WTC11 (cell line): ENCODE data around the gene KRTAP3-2. TPM values are rescaled to one million over a fixed set of nuclear protein-coding genes. Genes with fewer than 3 reads are reported as not detected.

Source experiments
- ATAC-seq: fragments of 200-7000 bp; cut with Tn5 transposase; 2 replicates; pipeline ENCODE4 v1.10.0; 2021; ENCODE audit warnings: mild to moderate bottlenecking, moderate library complexity
- CTCF ChIA-PET: fragments of 300-600 bp; sonication (Branson Sonifier 250); formaldehyde crosslinking; loops from one replicate; lab custom pipeline; 2021; ENCODE audit warnings: antibody characterized with exemption; lab: Charles Lee
- POLR2A ChIA-PET: fragments of 350-600 bp; sonication (Branson Sonifier 250); formaldehyde crosslinking; loops from one replicate; lab custom pipeline; 2021; ENCODE audit warnings: antibody characterized with exemption; lab: Charles Lee
- DNase-seq: peaks from one replicate; pipeline ENCODE4 v3.0.0; 2021; ENCODE audit warnings: low spot score
- H3K27ac Mint-ChIP-seq: 2 replicates; pipeline ENCODE4 v1.8.0; 2021; ENCODE audit warnings: mixed read lengths
- H3K27me3 Mint-ChIP-seq: 2 replicates; pipeline ENCODE4 v1.8.0; 2021; ENCODE audit warnings: low read depth, mild to moderate bottlenecking, moderate library complexity, mixed read lengths
- H3K36me3 Mint-ChIP-seq: 2 replicates; pipeline ENCODE4 v1.8.0; 2021; ENCODE audit warnings: mixed read lengths
- H3K4me1 Mint-ChIP-seq: 2 replicates; pipeline ENCODE4 v1.8.0; 2022; ENCODE audit warnings: mixed read lengths
- H3K4me3 Mint-ChIP-seq: 2 replicates; pipeline ENCODE4 v1.8.0; 2021; ENCODE audit warnings: mild to moderate bottlenecking, moderate library complexity, mixed read lengths
- H3K9me3 Mint-ChIP-seq: 2 replicates; pipeline ENCODE4 v1.8.0; 2021; ENCODE audit warnings: mixed read lengths
- ATF1 ChIP-seq: sonication (generic); formaldehyde crosslinking; IDR thresholded peaks from 2 replicates; pipeline ENCODE4 v1.8.1; 2023; ENCODE audit warnings: mild to moderate bottlenecking, moderate library complexity, missing genetic modification reagents
- ESRRA ChIP-seq: sonication (generic); formaldehyde crosslinking; IDR thresholded peaks from 2 replicates; pipeline ENCODE4 v1.8.1; 2022; ENCODE audit warnings: mild to moderate bottlenecking, missing genetic modification reagents, borderline replicate concordance
- HMGA2 ChIP-seq: fragments of 250-450 bp; sonication (Bioruptor Pico); IDR thresholded peaks from 2 replicates; pipeline ENCODE4 v1.4.0; 2021; ENCODE audit warnings: mild to moderate bottlenecking, moderate library complexity
- IRF2 ChIP-seq: sonication (generic); formaldehyde crosslinking; IDR thresholded peaks from 2 replicates; pipeline ENCODE4 v1.8.0; 2022; ENCODE audit warnings: low read depth, missing genetic modification reagents, borderline replicate concordance
- MXD4 ChIP-seq: fragments of 250-450 bp; sonication (Bioruptor Pico); IDR thresholded peaks from 2 replicates; pipeline ENCODE4 v1.8.0; 2021; ENCODE audit warnings: mild to moderate bottlenecking, moderate library complexity, borderline replicate concordance
- NFE2L1 ChIP-seq: sonication (generic); formaldehyde crosslinking; IDR thresholded peaks from 2 replicates; pipeline ENCODE4 v1.8.1; 2023; ENCODE audit warnings: missing genetic modification reagents
- NFYB ChIP-seq: sonication (generic); formaldehyde crosslinking; conservative IDR thresholded peaks from 2 replicates; pipeline ENCODE4 v1.8.0; 2022; ENCODE audit warnings: low read depth, missing genetic modification reagents
- OVOL2 ChIP-seq: fragments of 250-450 bp; sonication (Bioruptor Pico); IDR thresholded peaks from 2 replicates; pipeline ENCODE4 v1.9.0; 2021; ENCODE audit warnings: mild to moderate bottlenecking, borderline replicate concordance
- RELA ChIP-seq: sonication (generic); formaldehyde crosslinking; IDR thresholded peaks from 2 replicates; pipeline ENCODE4 v1.8.1; 2022; ENCODE audit warnings: missing genetic modification reagents, mild to moderate bottlenecking, borderline replicate concordance
- RORB ChIP-seq: fragments of 250-450 bp; sonication (Bioruptor Pico); IDR thresholded peaks from 2 replicates; pipeline ENCODE4 v1.9.0; 2021; ENCODE audit warnings: mild to moderate bottlenecking
- SMAD3 ChIP-seq: sonication (generic); formaldehyde crosslinking; IDR thresholded peaks from 2 replicates; pipeline ENCODE4 v1.8.0; 2022; ENCODE audit warnings: missing genetic modification reagents, mild to moderate bottlenecking, borderline replicate concordance
- SOX15 ChIP-seq: fragments of 250-450 bp; sonication (Bioruptor Pico); IDR thresholded peaks from 2 replicates; pipeline ENCODE4 v1.9.0; 2021; ENCODE audit warnings: mild to moderate bottlenecking
- TEAD4 ChIP-seq: sonication (generic); formaldehyde crosslinking; IDR thresholded peaks from 2 replicates; pipeline ENCODE4 v1.8.0; 2022; ENCODE audit warnings: mild to moderate bottlenecking, missing genetic modification reagents
- TP53 ChIP-seq: sonication (generic); formaldehyde crosslinking; IDR thresholded peaks from 2 replicates; pipeline ENCODE4 v1.8.1; 2023; ENCODE audit warnings: mild to moderate bottlenecking, missing genetic modification reagents
- ZNF416 ChIP-seq: fragments of 250-450 bp; sonication (Bioruptor Pico); IDR thresholded peaks from 2 replicates; pipeline ENCODE4 v1.9.0; 2021; ENCODE audit warnings: mild to moderate bottlenecking, inconsistent platforms
- total RNA-seq: library from RNA; stranded (reverse); gene quantifications from 3 replicates; pipeline ENCODE4 v1.2.3, GENCODE V29; 2021
- TF ChIP-seq, protein P1 (sequence below): sonication (generic); formaldehyde crosslinking; IDR thresholded peaks from 2 replicates; pipeline ENCODE4 v1.8.0; 2023; ENCODE audit warnings: mild to moderate bottlenecking, missing genetic modification reagents
- TF ChIP-seq, protein P2 (sequence below): sonication (generic); formaldehyde crosslinking; IDR thresholded peaks from 2 replicates; pipeline ENCODE4 v1.8.0; 2022; ENCODE audit warnings: mild to moderate bottlenecking, missing genetic modification reagents
- TF ChIP-seq, protein P3 (sequence below): sonication (generic); formaldehyde crosslinking; IDR thresholded peaks from 2 replicates; pipeline ENCODE4 v1.8.1; 2023; ENCODE audit warnings: mild to moderate bottlenecking, moderate library complexity, missing genetic modification reagents
- TF ChIP-seq, protein P4 (sequence below): fragments of 200-600 bp; IDR thresholded peaks from 2 replicates; pipeline ENCODE4 v1.8.0; 2022; ENCODE audit warnings: antibody characterized with exemption

The KRTAP3-2 gene
- total RNA-seq, 1 experiment from 2014 or later = not detected

DNA sequence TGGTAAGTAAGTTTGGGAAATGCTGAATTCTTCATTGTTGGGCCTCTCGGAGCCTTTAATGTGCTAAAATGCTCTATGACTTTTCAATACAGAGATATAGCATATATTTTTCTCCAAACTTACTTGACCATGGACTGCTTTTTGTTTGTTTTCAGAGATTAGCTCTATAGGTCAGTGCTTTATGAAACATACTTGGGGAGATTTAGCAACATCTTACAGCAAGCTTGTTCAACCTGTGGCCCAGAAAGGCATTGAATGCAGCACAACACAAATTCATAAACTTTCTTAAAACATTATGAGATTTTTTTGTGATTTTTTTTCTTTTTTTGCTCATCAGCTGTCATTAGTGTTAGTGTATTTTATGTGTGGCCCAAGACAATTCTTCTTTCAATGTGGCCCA, 10.2 kb upstream of the KRTAP3-2 start (continued):
- TF ChIP-seq, protein P1, sequence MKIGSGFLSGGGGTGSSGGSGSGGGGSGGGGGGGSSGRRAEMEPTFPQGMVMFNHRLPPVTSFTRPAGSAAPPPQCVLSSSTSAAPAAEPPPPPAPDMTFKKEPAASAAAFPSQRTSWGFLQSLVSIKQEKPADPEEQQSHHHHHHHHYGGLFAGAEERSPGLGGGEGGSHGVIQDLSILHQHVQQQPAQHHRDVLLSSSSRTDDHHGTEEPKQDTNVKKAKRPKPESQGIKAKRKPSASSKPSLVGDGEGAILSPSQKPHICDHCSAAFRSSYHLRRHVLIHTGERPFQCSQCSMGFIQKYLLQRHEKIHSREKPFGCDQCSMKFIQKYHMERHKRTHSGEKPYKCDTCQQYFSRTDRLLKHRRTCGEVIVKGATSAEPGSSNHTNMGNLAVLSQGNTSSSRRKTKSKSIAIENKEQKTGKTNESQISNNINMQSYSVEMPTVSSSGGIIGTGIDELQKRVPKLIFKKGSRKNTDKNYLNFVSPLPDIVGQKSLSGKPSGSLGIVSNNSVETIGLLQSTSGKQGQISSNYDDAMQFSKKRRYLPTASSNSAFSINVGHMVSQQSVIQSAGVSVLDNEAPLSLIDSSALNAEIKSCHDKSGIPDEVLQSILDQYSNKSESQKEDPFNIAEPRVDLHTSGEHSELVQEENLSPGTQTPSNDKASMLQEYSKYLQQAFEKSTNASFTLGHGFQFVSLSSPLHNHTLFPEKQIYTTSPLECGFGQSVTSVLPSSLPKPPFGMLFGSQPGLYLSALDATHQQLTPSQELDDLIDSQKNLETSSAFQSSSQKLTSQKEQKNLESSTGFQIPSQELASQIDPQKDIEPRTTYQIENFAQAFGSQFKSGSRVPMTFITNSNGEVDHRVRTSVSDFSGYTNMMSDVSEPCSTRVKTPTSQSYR (CRISPR knock-in tag) = no peak
- TF ChIP-seq SOX15 (no peak), RELA (CRISPR knock-in tag) (no peak), OVOL2 (CRISPR knock-in tag) (no peak)

DNA sequence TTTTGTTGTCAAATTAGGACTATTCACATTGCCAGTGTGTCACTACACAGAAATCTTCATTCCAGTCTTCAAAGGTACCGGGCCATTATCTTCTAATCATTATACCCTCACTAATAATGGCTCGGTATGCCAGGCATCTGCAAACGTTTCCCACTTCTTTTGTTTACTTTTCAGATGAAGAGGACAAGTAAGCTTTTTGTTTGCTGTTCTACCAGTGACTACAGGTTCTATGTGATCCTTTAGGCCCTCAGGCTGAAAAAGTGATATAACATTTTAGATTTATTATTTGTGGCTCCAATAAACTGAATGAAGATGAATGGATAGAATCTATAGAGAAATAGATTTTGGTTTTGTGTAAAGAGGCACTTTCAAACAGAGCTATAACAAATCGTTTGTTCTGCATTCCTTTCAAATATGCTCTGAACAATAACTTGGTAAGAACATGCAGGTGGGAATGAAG, 9.6 kb upstream of the KRTAP3-2 start:
- Mint-ChIP-seq H3K36me3 (no peaks in the 10 kb centered on the region), H3K4me3 (no peak overlapping the region), H3K27me3 (no peaks in the 10 kb centered on the region), H3K9me3 (0 out of 2 replicates have a peak, but pooled peaks cover 7% of the 10 kb centered on the region), H3K27ac (no peak overlapping the region), H3K4me1 (peaks cover 15% of the 10 kb centered on the region)
- ChIA-PET CTCF (no interaction called here), POLR2A (no interaction called here)
- TF ChIP-seq RORB (CRISPR knock-in tag) (no peak), IRF2 (CRISPR knock-in tag) (no peak), ATF1 (CRISPR knock-in tag) (no peak), MXD4 (CRISPR knock-in tag) (no peak), NFYB (CRISPR knock-in tag) (no peak), TP53 (CRISPR knock-in tag) (no peak), TEAD4 (CRISPR knock-in tag) (no peak), ZNF416 (CRISPR knock-in tag) (no peak)
- TF ChIP-seq, protein P2, sequence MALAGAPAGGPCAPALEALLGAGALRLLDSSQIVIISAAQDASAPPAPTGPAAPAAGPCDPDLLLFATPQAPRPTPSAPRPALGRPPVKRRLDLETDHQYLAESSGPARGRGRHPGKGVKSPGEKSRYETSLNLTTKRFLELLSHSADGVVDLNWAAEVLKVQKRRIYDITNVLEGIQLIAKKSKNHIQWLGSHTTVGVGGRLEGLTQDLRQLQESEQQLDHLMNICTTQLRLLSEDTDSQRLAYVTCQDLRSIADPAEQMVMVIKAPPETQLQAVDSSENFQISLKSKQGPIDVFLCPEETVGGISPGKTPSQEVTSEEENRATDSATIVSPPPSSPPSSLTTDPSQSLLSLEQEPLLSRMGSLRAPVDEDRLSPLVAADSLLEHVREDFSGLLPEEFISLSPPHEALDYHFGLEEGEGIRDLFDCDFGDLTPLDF (CRISPR knock-in tag) = no peak
- TF ChIP-seq, protein P1 (CRISPR knock-in tag) = no peak
- ATAC-seq (no peak), DNase-seq (no peak)

DNA sequence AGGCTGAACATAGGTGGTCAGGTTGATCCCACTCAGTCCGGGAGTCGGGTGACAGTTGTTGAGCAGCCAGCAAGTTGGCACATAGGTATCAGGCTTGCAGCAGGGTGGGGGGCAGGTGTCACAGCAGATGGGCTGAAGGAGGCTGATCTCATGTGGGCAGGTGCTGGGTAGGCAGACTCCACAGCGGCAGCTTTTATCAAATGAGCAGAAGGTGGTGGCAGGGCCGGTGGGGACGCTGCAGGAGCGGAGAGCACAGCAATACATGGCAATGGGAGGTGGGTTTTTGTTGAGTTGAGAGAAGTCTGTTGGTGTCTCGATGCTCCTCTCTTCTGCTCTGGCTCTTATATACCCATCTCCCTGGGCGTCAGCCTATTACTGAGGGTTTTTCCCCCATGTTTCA, 9.1 kb upstream of the KRTAP3-2 start, which contains the start of gene KRTAP3-1:
KRTAP3-1 (minus strand) TSS at position 318 of the 400 bp plus-strand sequence; CDS start at position 264, 54 bp downstream.
- Mint-ChIP-seq H3K27ac (peak within 1 kb of the TSS; percentile 36; the same call in 1 of the 2 replicates), H3K4me1 (peaks cover 15% of the 10 kb centered on the region), H3K4me3 (no peak within 1 kb of the TSS), H3K36me3 (no peaks in the 10 kb centered on the region), H3K27me3 (no peaks in the 10 kb centered on the region), H3K9me3 (0 out of 2 replicates have a peak, but pooled peaks cover 7% of the 10 kb centered on the region)
- TF ChIP-seq SMAD3 (CRISPR knock-in tag) = no peak
- TF ChIP-seq HMGA2 (CRISPR knock-in tag) = no peak
- TF ChIP-seq, protein P3, sequence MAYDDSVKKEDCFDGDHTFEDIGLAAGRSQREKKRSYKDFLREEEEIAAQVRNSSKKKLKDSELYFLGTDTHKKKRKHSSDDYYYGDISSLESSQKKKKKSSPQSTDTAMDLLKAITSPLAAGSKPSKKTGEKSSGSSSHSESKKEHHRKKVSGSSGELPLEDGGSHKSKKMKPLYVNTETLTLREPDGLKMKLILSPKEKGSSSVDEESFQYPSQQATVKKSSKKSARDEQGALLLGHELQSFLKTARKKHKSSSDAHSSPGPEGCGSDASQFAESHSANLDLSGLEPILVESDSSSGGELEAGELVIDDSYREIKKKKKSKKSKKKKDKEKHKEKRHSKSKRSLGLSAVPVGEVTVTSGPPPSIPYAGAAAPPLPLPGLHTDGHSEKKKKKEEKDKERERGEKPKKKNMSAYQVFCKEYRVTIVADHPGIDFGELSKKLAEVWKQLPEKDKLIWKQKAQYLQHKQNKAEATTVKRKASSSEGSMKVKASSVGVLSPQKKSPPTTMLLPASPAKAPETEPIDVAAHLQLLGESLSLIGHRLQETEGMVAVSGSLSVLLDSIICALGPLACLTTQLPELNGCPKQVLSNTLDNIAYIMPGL (CRISPR knock-in tag) = no peak
- TF ChIP-seq, protein P4, sequence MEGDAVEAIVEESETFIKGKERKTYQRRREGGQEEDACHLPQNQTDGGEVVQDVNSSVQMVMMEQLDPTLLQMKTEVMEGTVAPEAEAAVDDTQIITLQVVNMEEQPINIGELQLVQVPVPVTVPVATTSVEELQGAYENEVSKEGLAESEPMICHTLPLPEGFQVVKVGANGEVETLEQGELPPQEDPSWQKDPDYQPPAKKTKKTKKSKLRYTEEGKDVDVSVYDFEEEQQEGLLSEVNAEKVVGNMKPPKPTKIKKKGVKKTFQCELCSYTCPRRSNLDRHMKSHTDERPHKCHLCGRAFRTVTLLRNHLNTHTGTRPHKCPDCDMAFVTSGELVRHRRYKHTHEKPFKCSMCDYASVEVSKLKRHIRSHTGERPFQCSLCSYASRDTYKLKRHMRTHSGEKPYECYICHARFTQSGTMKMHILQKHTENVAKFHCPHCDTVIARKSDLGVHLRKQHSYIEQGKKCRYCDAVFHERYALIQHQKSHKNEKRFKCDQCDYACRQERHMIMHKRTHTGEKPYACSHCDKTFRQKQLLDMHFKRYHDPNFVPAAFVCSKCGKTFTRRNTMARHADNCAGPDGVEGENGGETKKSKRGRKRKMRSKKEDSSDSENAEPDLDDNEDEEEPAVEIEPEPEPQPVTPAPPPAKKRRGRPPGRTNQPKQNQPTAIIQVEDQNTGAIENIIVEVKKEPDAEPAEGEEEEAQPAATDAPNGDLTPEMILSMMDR = no peak
- TF ChIP-seq NFE2L1 = no peak
- no peak for TF ChIP-seq ESRRA
- peak; percentile 30 for ATAC-seq
- ChIA-PET CTCF (no interaction called here), POLR2A (no interaction called here)
- no peak for DNase-seq
